C4-2B (cell line): ENCODE data around the gene HOXB5.

Experiments used
- ZFX ChIP-seq: fragments of 450-650 bp; IDR thresholded peaks from 2 replicates; pipeline ENCODE4 v1.6.1; 2017
- TF ChIP-seq, protein P1 (sequence below): fragments of 450-650 bp; conservative IDR thresholded peaks from 2 replicates; pipeline ENCODE4 v1.5.1; 2017; ENCODE audit warnings: mild to moderate bottlenecking

DNA sequence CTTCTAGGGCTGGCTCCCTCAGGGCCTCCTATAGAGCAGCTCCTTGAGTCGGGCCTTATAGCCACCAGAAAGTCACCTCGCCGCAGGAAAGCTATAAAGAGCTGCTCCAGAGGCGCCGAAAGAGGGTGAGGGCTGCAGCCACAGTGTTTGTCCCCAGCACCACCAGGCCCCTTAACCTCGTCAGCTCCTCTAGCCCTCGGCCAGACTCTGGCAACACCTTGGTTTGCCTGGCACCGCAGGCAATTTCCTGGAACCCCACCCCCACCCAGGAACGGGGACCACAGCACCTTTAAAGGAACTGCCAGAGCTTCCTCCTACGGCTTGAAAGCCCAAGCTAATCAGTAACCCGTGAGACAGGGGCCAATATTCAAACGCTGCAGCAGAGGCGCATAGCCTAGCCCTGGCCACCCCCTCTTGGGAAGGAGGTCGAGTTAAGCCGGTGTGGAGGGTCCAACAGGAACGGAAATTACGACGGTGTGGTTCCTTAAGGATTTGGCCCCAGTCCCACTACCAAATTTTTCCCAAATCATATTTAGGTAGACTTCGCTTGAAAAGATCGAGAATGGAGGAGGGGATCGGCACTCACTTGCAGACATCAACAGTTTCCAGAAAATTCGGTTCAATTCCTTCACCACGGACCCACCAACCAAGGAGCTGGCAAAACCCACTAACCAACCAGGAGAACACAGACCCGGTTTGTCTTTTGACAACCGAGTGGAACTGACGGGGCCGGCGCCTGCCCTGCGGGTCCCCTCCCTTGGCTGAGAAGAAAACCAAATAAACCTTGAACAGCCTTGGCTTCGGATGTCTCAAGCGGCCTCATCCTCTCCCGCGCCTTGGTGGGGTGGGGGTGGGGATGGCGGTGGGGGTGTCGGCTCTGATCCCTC lies 8.2 kb upstream of the HOXB5 start:
- TF ChIP-seq, protein P1, sequence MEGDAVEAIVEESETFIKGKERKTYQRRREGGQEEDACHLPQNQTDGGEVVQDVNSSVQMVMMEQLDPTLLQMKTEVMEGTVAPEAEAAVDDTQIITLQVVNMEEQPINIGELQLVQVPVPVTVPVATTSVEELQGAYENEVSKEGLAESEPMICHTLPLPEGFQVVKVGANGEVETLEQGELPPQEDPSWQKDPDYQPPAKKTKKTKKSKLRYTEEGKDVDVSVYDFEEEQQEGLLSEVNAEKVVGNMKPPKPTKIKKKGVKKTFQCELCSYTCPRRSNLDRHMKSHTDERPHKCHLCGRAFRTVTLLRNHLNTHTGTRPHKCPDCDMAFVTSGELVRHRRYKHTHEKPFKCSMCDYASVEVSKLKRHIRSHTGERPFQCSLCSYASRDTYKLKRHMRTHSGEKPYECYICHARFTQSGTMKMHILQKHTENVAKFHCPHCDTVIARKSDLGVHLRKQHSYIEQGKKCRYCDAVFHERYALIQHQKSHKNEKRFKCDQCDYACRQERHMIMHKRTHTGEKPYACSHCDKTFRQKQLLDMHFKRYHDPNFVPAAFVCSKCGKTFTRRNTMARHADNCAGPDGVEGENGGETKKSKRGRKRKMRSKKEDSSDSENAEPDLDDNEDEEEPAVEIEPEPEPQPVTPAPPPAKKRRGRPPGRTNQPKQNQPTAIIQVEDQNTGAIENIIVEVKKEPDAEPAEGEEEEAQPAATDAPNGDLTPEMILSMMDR = no peak
- TF ChIP-seq ZFX = no peak
